NB4 (cell line): ENCODE data around the gene HMGB3.

Source experiments
- CTCF ChIP-seq: IDR thresholded peaks from one replicate; pipeline ENCODE4 v1.5.1; 2012; ENCODE audit warnings: low read depth, low read length
- MYC ChIP-seq: IDR thresholded peaks from 2 replicates; pipeline ENCODE4 v1.6.1; 2011; ENCODE audit warnings: low read depth, low read length
- TF ChIP-seq, protein P1 (sequence below): IDR thresholded peaks from 2 replicates; pipeline ENCODE4 v1.6.1; 2011; ENCODE audit warnings: low read depth, low read length

DNA sequence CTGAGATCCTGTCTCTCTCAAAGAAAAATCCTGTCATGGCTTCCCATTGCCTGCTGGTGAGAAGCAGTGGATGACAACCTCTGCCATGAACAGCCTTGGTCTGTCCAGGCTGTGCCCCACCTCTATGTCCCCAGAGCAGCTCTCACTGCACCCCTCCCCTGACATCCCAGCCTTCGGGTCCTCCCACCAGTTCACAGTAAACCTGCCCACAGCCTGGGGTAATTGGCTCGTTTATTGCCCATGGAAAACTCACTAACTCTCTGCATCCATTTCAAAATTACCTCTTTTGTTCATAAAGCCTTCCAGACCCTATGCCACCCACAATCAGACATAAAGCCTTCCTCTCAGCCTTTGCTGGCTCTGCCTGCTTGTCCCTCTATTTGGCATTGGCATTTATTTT is 10.7 kb upstream of the HMGB3 start:
- TF ChIP-seq CTCF (no peak), MYC (no peak)
- TF ChIP-seq, protein P1, sequence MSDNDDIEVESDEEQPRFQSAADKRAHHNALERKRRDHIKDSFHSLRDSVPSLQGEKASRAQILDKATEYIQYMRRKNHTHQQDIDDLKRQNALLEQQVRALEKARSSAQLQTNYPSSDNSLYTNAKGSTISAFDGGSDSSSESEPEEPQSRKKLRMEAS, result no peak
